ENCODE measurements around the gene LDLRAD4.

GRCh38 chr18:13403786-13404549, 185.4 kb downstream of the LDLRAD4 start:
- TF ChIP-seq CTCF (IDR thresholded peaks at IDR 0.05; ENCODE audit: insufficient read depth, low read length, poor library complexity, severe bottlenecking) (no peak), EZH2phosphoT487 (conservative IDR thresholded peaks at IDR 0.05; ENCODE audit: low read length) (no peak)

Data from SU-DHL-6 (cell line).